Activated naive CD4-positive, alpha-beta T cell treated with anti-CD3 and anti-CD28 coated beads, Interleukin-2, amount 50 U/mL, for 72 hours (primary cell): ENCODE data around the gene BCAR3. TPM values are rescaled to one million over a fixed set of nuclear protein-coding genes. Genes with fewer than 3 reads are reported as not detected.
A peak's percentile ranks its signal among the peaks of the same experiment; 100 is the strongest.
"Not testable (repeated sequence)": the region's sequence is repeated elsewhere in the genome, so short reads cannot be mapped to it uniquely, and the experiment has no call there.

ENCODE experiments used
- ATAC-seq, 2 donors: fragments of 150-1000 bp; cut with Tn5 transposase; 2 replicates each; pipeline ENCODE4 v1.10.0; 2021; ENCODE audit warnings: mild to moderate bottlenecking in 2 of 2, moderate library complexity in 2 of 2
- DNase-seq, 2 donors: peaks; one replicate each; pipeline ENCODE4 v3.0.0; 2021 to 2022; ENCODE audit warnings: low spot score in 2 of 2
- H3K27ac Mint-ChIP-seq, 2 donors: one replicate each; pipeline ENCODE4 v1.8.0; 2022; ENCODE audit warnings: mild to moderate bottlenecking in 2 of 2, mixed read lengths in 2 of 2
- H3K36me3 Mint-ChIP-seq, 2 donors: one replicate each; pipeline ENCODE4 v1.8.0; 2022; ENCODE audit warnings: mixed read lengths in 2 of 2
- H3K9me3 Mint-ChIP-seq, 2 donors: one replicate each; pipeline ENCODE4 v1.8.0; 2022; ENCODE audit warnings: mixed read lengths in 2 of 2
- total RNA-seq, 2 donors: library from RNA; stranded (reverse); gene quantifications; one replicate each; pipeline ENCODE4 v1.2.3, GENCODE V29; 2022

The BCAR3 gene
- total RNA-seq, 2 donors from 2014 or later = 0.25 to 0.72 TPM

DNA sequence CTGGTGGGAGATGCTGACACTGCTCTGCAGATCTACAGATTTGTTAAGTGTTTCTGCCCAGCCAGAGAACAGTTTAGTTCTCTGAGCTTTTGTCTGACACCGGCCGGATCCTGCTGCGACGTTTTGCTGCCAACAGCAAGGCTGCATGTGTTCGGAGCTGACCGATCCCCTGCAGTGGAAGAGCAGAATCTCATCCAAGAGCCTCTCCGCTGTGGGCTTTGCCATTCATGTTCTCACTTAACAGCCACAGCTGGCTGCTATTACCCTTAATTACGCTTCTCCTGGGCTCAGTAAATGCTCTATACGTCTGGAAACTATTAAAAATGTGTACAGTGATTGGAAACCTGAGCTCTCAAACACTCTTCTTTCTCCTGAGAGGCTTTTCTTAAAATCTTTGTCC is 105.3 kb downstream of the BCAR3 start:
- H3K36me3 Mint-ChIP-seq = no peaks in the 10 kb centered on the region
- H3K27ac Mint-ChIP-seq = no peak overlapping the region
- ATAC-seq (no peak), DNase-seq (no peak)
- H3K9me3 Mint-ChIP-seq = no peaks in the 10 kb centered on the region

- ATAC-seq = no peak
- H3K36me3 Mint-ChIP-seq = no peaks in the 10 kb centered on the region
These were observed 105.9 kb downstream of the BCAR3 start for GRCh38 chr1:93575621-93576284.

GRCh38 chr1:93574991-93575390 is 106.6 kb downstream of the BCAR3 start:
- DNase-seq (no peak), ATAC-seq (no peak)
- H3K9me3 Mint-ChIP-seq = no peaks in the 10 kb centered on the region
- no peaks in the 10 kb centered on the region for H3K36me3 Mint-ChIP-seq
- H3K27ac Mint-ChIP-seq = no peak overlapping the region

More at GRCh38 chr1:93575621-93576284, 105.9 kb downstream of the BCAR3 start:
- DNase-seq = no peak
- Mint-ChIP-seq H3K27ac (no peak overlapping the region), H3K9me3 (no peaks in the 10 kb centered on the region)

DNA sequence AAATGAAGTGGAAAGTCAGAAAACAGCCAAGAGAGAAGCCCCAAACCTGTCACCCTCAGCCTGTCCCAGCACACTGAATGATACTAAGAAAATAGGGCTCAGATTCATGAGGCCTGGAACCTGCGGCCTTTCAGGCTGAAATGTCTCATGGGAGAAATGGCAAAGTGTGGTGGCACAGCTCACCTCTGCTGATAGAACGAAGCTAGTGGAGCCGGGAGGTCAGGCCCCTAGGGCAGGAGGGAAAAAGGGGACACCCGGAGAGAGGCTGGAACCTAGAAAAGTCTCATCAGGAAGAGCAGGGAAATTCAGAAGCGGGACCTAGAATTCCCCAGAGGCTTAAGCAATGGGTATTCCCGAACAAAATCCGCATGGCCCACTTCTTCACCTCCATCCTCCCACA is 107.1 kb downstream of the BCAR3 start:
- no peak for DNase-seq
- no peaks in the 10 kb centered on the region for H3K9me3 Mint-ChIP-seq
- H3K27ac Mint-ChIP-seq = peak overlapping the region in 1 of 2 donors; percentile 18
- no peaks in the 10 kb centered on the region for H3K36me3 Mint-ChIP-seq
- no peak for ATAC-seq

DNA sequence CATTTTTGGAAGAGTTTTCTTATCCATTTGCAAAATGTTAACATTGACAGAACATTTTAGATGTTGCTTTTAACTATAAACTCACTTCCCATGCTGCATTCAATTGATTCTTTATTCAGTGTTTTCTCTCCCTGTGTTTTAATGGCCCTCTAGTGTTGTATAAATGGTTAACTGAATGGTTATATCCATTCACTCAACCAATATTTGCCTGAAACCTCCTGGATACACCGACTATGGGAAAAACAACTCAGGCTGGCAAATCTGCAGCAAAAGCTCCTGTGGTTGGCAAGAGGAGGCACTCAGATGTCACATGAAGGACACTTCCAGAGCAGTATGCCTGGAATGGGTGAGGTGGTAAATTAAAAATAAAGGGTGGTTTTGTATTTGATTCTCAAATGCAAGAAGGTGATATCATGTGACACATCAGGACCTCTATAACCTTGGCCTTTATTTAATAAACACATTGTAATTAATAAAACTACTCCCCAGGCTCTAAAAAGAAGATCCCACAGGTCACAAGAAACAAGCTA is 107.6 kb downstream of the BCAR3 start:
- peak overlapping the region in 1 of 2 donors; percentile 18 for H3K27ac Mint-ChIP-seq
- ATAC-seq (no peak), DNase-seq (no peak)
- no peaks in the 10 kb centered on the region for H3K9me3 Mint-ChIP-seq
- no peaks in the 10 kb centered on the region for H3K36me3 Mint-ChIP-seq

DNA sequence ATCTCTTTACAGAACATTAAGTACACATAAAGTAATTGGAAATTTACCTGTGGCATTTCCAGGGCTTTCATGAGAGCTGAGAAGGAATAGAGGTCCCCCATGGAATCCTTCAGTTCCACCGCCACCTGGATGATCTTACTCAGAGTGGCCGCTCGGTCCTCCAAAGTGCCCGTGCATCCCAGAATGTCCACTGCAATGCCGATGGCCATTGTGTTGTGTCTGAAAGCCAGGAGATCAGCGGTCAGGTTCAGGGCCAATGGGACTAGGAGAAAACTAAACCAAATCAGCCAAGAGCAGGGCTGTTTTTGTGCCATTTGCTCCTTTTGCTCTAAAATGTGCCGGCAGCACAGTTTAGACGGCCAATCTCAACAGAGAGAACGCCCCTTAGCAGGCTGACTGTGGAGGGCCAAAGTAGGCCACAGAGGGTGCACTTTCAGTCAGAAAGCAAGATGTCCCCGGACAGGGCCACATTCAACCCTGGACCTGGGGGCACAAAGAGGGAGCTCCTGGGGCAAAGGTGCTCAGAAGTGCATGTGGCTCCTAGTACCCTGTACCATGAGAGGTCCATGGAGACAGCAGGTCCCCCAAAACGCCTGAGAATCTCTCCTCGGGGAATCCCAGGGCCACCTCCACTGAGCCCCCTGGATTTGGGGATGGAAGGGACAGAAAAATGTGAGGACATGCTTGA is 109.9 kb downstream of the BCAR3 start:
- H3K36me3 Mint-ChIP-seq = no peaks in the 10 kb centered on the region
- ATAC-seq (no peak), DNase-seq (no peak)
- no peaks in the 10 kb centered on the region for H3K9me3 Mint-ChIP-seq
- H3K27ac Mint-ChIP-seq = no peak overlapping the region

DNA sequence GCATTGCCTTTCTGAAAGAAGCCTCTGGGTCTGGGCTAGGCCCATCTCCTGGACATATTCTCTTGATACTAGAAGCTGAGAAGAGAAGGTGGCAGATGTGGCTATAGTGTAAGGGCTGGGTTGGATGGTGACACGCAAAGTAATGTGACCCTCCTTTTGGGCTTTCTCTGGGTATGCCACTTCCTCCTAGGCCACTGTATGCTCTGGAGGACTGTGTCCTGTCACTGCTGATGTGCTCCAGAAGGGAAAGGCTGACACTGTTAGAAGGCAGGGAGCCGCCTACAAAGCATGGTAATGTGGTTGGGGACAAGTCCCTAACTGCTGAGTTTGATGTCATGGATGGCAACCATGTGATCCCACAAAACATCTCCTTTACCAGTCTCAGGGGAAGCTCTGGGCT is 112.1 kb downstream of the BCAR3 start:
- peak in 1 of 2 donors; percentile 43 for ATAC-seq
- Mint-ChIP-seq H3K36me3 (no peaks in the 10 kb centered on the region), H3K27ac (no peak overlapping the region), H3K9me3 (no peaks in the 10 kb centered on the region)
- DNase-seq = no peak

DNA sequence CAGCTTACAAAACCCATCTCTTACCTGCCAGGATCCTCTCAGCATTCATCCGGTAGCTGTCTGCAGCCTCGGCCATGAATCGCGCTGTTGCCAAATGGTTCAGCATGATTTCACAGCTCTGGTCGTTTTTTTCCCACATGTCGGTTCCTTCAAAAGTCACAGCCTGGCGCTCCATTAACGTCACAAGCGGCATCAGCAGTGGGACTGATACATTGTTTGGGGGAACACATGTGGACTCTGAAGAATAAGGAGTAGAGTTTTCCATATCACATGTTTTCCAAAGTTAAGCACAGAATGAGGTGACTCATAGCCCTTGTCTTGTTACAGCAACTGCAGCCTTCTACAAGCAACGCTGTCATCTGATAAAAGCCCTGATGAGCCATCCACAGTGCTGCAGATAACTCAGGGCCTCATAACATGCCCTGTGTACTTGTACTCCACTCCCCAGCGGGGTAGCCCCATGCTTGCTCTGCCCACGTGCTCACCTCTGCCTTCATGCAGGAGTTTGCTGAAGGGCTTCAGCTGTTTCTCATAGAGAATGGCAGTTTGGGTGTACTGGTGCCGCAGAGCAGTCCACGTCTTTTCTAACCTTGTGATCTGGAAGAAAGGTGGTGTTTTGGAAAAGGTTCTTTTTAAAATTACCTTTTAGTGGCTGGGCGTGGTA is 114.2 kb downstream of the BCAR3 start:
- peak in 1 of 2 donors; percentile 64 for ATAC-seq
- no peaks in the 10 kb centered on the region for H3K9me3 Mint-ChIP-seq
- no peak overlapping the region for H3K27ac Mint-ChIP-seq
- DNase-seq = no peak
- no peaks in the 10 kb centered on the region for H3K36me3 Mint-ChIP-seq

DNA sequence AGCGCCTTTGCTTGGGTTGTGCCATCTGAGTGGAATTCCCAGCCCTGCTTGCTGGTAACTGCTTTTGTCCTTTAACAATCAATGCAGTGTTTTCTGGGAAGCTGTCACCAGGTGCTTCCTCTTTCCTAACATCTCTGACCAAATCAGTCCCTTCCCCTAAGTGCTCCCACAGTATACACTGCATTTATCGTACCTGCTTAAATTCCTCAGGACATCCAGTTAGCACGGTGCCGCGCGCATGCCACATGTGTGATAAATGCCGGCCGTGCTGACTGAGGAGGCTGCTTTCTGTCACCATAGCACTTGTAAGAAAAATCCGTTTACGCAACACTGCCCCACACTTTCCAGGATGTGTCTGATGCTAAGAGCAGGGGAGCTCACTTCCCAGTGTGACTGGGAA is 115.4 kb downstream of the BCAR3 start:
- ATAC-seq = no peak
- Mint-ChIP-seq H3K9me3 (no peaks in the 10 kb centered on the region), H3K36me3 (no peaks in the 10 kb centered on the region), H3K27ac (no peak overlapping the region)
- no peak for DNase-seq

DNA sequence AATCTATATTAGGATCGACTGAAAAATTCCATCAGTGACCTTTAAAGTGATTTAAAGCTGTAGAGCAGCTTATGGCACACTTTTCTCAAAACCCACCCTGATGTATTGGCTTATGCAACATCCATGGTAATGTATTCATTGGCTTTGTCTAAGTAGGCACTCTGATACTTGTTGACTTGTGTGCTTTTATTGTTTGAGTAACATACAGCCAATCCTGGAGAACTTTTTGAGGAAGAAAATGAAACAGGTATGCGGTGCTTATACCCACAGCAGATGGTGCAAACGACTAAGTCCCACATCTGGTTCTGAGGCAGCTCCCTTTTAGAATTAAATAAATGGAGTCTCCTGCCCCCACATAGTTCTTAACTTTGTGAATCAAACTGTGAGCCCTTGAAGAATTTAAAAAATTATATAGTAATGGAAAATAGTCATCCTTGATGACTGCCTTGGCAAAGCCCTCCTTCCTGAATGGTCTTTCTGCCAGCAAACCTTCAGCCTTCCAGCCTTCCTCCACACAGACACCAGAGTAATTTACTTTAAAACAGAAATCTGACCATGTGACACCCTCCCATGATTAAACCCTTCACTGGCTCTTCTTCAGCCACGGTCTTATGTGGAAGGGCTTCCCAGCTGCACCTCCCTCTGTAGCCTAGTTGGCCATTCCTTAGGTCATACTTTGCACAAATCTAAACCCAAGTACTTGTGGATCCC is 116.0 kb downstream of the BCAR3 start:
- ATAC-seq = no peak
- Mint-ChIP-seq H3K9me3 (no peaks in the 10 kb centered on the region), H3K27ac (no peak overlapping the region), H3K36me3 (no peaks in the 10 kb centered on the region)
- no peak for DNase-seq

GRCh38 chr1:93559695-93560094 is 121.9 kb downstream of the BCAR3 start:
- H3K9me3 Mint-ChIP-seq = no peaks in the 10 kb centered on the region

GRCh38 chr1:93559045-93559444 is 122.6 kb downstream of the BCAR3 start:
- Mint-ChIP-seq H3K36me3 (no peaks in the 10 kb centered on the region), H3K27ac (no peak overlapping the region), H3K9me3 (no peaks in the 10 kb centered on the region)
- DNase-seq = no peak
- ATAC-seq = no peak

More at GRCh38 chr1:93559695-93560094, 121.9 kb downstream of the BCAR3 start:
- Mint-ChIP-seq H3K27ac (no peak overlapping the region), H3K36me3 (no peaks in the 10 kb centered on the region)
- no peak for DNase-seq
- no peak for ATAC-seq

GRCh38 chr1:93556291-93556690 is 125.3 kb downstream of the BCAR3 start:
- no peaks in the 10 kb centered on the region for H3K36me3 Mint-ChIP-seq
- DNase-seq (no peak), ATAC-seq (no peak)
- H3K9me3 Mint-ChIP-seq = no peaks in the 10 kb centered on the region
- no peak overlapping the region for H3K27ac Mint-ChIP-seq

- Mint-ChIP-seq H3K9me3 (no peaks in the 10 kb centered on the region), H3K27ac (no peak overlapping the region), H3K36me3 (no peaks in the 10 kb centered on the region)
- ATAC-seq = no peak
- DNase-seq = no peak
These were observed 126.5 kb downstream of the BCAR3 start for GRCh38 chr1:93554883-93555872.

GRCh38 chr1:93553886-93554490 is 127.6 kb downstream of the BCAR3 start:
- not testable (repeated sequence) for ATAC-seq, H3K36me3 Mint-ChIP-seq, H3K9me3 Mint-ChIP-seq, DNase-seq, H3K27ac Mint-ChIP-seq
